Middle frontal gyrus (tissue), 1 donor: ENCODE data around the gene FKBP1A.
"Not testable (repeated sequence)": the region's sequence is repeated elsewhere in the genome, so short reads cannot be mapped to it uniquely, and the experiment has no call there.

Experiments
- DNase-seq: peaks from one replicate; pipeline ENCODE4 v3.0.0-alpha.2; 2015; ENCODE audit warnings: low spot score; ENCODE audit errors: extremely low spot score

FKBP1A gene

GRCh38 chr20:1417273-1417672, 24.4 kb upstream of the FKBP1A start:
- DNase-seq: no peak

GRCh38 chr20:1415667-1416468, 23.0 kb upstream of the FKBP1A start:
- no peak for DNase-seq

DNA sequence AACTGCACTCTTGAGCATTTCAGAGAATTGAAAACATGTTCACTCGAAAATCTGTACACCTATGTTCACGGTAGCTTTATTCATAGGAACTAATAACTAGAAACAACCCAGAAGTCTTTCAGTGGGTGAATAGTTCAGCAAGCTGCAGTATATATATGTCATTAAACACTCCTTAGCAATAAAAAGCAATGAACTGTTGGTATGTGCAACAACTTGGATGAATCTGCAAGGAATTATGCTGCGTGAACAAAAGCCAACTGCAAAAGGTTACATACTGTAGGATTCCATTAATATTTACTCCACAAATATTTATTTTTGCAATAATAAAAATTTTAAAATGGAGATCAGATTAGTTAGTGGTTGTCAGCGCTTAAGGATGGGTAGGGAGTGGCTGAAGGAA, 22.1 kb upstream of the FKBP1A start:
- DNase-seq: no peak

- no peak for DNase-seq
These were observed 12.9 kb upstream of the FKBP1A start for GRCh38 chr20:1405801-1406200.

- DNase-seq: no peak
These were observed 10.8 kb upstream of the FKBP1A start for GRCh38 chr20:1403624-1404023.

- DNase-seq: no peak
These were observed 9.3 kb upstream of the FKBP1A start for GRCh38 chr20:1402149-1402548.

- no peak for DNase-seq
These were observed 8.6 kb upstream of the FKBP1A start for GRCh38 chr20:1401451-1401907.

GRCh38 chr20:1399678-1400366, 7.0 kb upstream of the FKBP1A start:
- not testable (repeated sequence) for DNase-seq

DNA sequence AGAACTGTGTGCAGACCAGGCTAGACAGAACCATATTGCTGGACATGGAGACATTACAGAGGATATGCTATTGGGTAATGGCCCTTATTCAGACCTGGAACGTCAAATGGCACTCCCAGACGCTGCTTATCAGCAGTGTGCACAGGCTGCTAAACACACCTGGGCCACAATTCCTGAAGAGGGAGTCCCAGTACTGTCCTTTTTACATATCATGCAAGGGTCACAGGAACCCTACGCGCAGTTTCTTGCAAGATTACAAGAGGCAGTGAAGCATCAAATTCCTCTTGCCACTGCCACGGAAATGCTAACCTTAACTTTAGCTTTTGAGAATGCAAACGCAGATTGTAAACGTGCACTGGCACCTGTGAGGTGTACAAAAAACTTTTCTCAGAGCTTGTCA, 5.3 kb upstream of the FKBP1A start:
- not testable (repeated sequence) for DNase-seq

- DNase-seq: no peak
These were observed 4.9 kb upstream of the FKBP1A start for GRCh38 chr20:1397710-1398109.

GRCh38 chr20:1396702-1397101, 3.8 kb upstream of the FKBP1A start:
- DNase-seq: no peak

DNA sequence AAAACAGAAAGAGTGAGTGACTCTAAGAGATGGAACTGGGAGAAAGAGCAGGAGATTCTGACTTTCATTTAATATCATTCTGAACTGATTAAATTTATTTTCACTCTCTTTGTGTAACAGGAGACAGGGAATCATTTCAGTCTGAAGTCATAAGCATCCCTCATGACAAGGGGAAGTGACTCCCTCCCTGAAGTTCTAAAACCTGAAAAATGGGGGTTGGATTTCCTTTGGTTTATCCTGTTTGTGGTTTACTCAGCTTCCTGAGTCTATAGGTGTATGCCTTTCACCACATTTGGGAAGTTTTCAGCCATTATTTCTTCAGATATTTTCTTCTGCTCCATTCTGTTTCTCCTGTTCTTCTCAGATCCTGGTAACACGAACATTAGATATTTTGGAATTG, 3.4 kb upstream of the FKBP1A start:
- no peak for DNase-seq

DNA sequence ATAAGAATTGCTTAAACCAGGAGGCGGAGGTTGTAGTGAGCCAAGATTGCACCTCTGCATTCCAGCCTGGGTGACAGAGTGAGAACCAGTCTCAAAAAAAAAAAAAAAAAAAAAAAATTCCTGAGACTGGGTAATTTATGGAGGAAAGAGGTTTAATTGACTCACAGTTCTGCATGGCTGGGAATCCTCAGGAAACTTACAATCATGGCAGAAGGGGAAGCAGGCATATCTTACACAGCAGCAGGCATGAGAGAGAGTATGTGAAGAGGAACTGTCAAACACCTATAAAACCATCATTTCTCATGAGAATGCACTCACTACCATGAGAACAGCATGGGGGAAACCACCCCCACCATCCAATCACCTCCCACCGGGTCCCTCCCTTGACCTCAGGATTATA, 1.8 kb upstream of the FKBP1A start:
- no peak for DNase-seq

DNA sequence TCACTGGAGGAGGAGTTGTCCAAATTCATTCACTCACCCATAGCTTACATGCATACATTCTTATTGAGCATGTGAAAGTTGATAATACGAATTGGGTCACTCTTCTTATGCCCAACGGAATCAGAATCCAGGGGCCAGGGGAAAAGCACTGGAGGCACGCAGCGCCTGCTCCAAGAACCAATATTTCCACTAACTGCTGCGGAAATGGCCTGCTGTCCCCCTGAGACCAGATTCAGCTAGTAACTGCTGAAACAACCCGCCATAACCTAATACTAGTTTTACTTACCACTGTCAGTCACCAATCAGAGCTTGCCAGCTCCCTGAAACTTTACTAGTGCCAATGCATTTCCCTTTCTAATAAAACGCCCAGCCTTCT, 641 bp upstream of the FKBP1A start:
- no peak for DNase-seq

GRCh38 chr20:1392443-1392692, 486 bp downstream of the FKBP1A start:
- no peak for DNase-seq

DNA sequence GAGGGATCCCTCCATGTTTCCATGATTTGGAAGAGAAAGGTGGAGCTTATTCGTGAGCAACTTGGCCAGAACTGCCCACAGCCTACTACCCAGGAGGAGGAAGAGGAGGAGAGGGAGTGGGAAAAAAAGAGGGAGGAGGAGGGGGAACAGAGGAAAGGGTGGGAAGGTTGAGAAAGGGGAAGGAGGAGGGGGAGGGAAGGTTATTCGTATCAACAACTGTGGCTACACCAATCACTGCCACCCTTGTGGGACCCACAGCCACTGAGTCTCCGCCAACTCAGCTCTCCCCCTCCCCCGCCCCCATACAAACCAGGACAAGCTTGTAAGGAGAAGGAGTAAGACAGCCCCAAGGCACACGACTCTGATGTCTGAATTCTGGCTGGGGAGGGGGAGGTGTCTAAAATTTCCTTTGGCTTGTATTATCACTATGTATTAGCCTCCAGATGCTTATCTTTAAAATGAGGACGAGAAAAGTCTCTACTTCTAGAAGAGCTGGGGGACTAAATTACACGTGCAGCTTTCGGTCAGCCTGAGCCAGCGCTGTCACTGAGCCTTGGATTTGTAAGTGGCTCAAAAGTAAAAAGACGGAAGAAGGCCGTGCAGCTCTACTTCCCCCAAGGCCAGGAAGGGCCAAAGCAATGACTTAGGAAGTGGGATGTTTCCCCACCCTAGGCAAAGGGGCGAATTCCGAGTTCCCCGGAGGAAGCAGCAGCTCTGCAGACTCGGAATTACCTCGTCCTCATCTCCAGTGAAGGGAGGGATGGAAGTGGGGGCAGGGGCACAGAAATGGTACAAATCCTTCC, 1.0 kb downstream of the FKBP1A start:
- DNase-seq: no peak

DNA sequence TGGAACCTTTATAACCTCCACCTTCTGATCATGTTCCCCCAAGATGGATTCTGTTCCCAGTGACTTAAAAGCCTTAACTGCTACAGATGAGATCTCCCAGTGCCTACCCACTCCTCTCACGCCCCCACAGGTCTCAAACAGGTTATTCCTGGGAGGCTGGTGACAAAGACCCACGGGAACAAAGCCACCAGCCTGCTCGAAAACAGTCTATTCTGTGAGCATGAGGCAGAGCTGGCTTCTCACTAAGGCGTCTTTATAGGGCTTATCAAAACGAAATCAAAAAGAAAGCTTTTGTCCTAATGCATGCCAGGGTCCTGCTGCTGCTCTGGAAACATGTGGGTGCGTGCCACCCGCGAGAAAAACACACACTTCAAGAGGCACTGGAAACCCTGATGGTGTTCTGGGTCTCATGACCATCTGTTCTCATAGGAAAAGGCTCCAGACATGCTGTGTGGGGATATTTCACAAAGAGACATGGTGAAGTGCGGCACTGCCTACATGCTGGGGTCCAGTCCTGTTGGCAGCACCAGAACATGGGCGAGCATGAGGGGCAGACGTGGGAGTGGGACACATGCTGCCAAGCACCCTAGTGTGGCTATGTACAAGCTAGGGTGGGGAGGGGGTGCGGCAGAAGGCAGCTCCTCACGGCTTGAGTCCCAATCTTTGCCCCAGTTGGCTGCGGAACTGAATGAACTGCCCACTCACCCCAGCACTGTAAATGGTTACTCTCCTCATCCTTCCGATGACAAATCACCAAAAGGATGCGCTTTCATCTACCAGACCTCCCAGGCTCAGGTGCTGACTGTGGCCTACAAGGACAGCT, 2.1 kb downstream of the FKBP1A start:
- no peak for DNase-seq

DNA sequence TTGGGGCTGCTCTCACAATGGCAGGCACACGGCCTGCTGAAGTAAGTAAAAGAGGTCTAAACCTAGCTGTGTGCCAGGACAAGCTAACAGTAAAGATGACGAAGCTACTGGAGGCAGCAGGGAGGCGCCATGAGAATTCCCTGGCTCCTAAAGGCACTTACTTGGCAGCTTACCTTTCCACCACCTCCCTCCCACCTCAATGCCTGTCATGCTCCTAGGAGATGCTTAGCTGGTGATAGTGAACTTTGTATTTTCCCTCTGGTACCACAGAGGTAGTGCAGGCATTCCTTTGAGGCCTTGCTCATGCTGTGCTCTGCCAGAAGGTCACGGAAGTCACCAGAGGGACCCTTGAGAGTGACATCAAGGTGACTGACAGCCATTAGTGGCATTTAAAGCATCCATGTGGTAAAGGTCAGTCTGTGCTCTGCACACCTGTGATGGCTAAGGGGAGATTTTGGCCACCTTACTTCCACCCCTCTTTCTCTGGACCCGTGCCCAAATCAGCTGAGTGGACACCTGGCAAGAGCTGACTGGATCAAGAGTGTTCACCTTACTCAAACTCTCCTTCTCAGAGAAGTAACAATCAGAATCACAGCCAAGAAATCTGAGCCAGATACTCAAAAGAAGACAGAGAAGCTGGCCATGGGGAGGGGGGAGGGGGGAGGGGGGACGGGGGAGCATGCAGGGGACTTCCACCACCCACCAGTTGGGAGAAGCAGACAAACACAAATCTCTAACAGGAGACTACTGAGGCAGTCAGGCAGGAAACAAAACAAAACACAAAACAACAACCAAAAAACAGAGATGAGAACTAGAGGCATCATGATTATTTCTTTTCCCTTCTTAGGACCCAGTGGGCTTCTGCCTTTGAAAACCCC, 2.9 kb downstream of the FKBP1A start:
- no peak for DNase-seq

- no peak for DNase-seq
These were observed 3.9 kb downstream of the FKBP1A start for GRCh38 chr20:1388741-1389483.

GRCh38 chr20:1388253-1388652, 4.6 kb downstream of the FKBP1A start:
- no peak for DNase-seq
